Right lobe of liver (tissue), 6 donors: ENCODE data around the gene CNDP1. TPM values are rescaled to one million over a fixed set of nuclear protein-coding genes. Genes with fewer than 3 reads are reported as not detected.

ENCODE experiments used
- ATAC-seq, 4 donors: fragments of 200-7000 bp; cut with Tn5 transposase; one replicate each; pipeline ENCODE4 v1.9.1; 2020; ENCODE audit warnings: mild to moderate bottlenecking in 4 of 4, moderate library complexity in 4 of 4
- DNase-seq, 3 donors: peaks; one replicate each; pipeline ENCODE4 v3.0.0-alpha.2; 2020
- H3K27ac ChIP-seq, 3 donors: fragments of 200-600 bp; one replicate each; pipeline ENCODE4 v1.8.0; 2022
- H3K27me3 ChIP-seq, 2 donors: fragments of 200-600 bp; one replicate each; pipeline ENCODE4 v1.8.0; 2022
- H3K36me3 ChIP-seq, 4 donors: fragments of 200-600 bp; sonication (generic) in 1 of 4; one replicate each; pipeline versions ENCODE4 v1.5.1 to v1.8.0; 2017 to 2022; ENCODE audit warnings: control low read depth in 1 of 4
- H3K4me1 ChIP-seq, 4 donors: fragments of 200-600 bp; sonication (generic) in 1 of 4; one replicate each; pipeline versions ENCODE4 v1.5.1 to v1.8.0; 2017 to 2022; ENCODE audit warnings: control low read depth in 1 of 4
- H3K4me3 ChIP-seq, 3 donors: fragments of 200-600 bp; one replicate each; pipeline ENCODE4 v1.8.0; 2022
- H3K9me3 ChIP-seq, 4 donors: fragments of 200-600 bp; sonication (generic) in 1 of 4; one replicate each; pipeline versions ENCODE4 v1.5.1 to v1.8.0; 2017 to 2022; ENCODE audit warnings: control low read depth in 1 of 4
- CTCF ChIP-seq, 4 donors: fragments of 200-600 bp in 3 of 4; fragments of 450-650 bp in 1 of 4; IDR thresholded peaks; one replicate each; pipeline versions ENCODE4 v1.5.1 to v1.8.0; 2016 to 2022; ENCODE audit warnings: antibody characterized with exemption in 4 of 4, mild to moderate bottlenecking in 2 of 4
- POLR2A ChIP-seq: fragments of 450-650 bp; IDR thresholded peaks from one replicate; pipeline ENCODE4 v1.6.1; 2017; ENCODE audit warnings: antibody characterized with exemption, mild to moderate bottlenecking
- WGBS: methylation state at CpG from one replicate; pipeline ENCODE4 v1.1.6; 2018; ENCODE audit warnings: low coverage, low lambda C conversion rate; ENCODE audit not compliant: insufficient coverage; ENCODE audit errors: missing lambda C conversion rate; 5-methylcytosine and 5-hydroxymethylcytosine counted together
- intact Hi-C, 2 donors: fragments of 100-400 bp; cut with DNase I; formaldehyde crosslinking; loops; one replicate each; pipeline versions ENCODE4 v1.11.2 to v1.14.1; 2022
- total RNA-seq, 6 experiments: library from RNA; depleted of rRNA in 2 of 6; stranded (reverse); fragments of >200 nt in 2 of 6; fragmentation: NEBNext Ultra II Directional in 3 of 6; extraction: Animal tissue kit (Norgen Biotek cat#: 25700) in 3 of 6; gene quantifications; one replicate each; pipeline versions ENCODE4 v1.1.0 to v1.2.4, GENCODE V29; 2016 to 2023
- donor health status: DM: no; HTN: yes; CAD: no.
- donor health status: DM: no; HTN: no; CAD: no.
- donor health status: DM: no; HTN: no; CAD: no.
- donor health status: DM: no; HTN: yes; CAD: no.
- donor health status: DM: no; HTN: yes; CAD: no.

Gene CNDP1
- total RNA-seq, 6 experiments from 2014 or later = 10.4 to 61.4 (median 28.4) TPM

GRCh38 chr18:74495581-74496507 lies 38.5 kb upstream of the CNDP1 start, which contains the start of gene CNDP2:
Gene CNDP2, plus strand, starts transcription at chr18:74496363. Its CDS starts 3,611 bp downstream, at chr18:74499974.
- intact Hi-C loops = no loop called here
- no peaks in the 10 kb centered on the region for H3K9me3 ChIP-seq
- H3K27ac ChIP-seq = peak within 1 kb of the TSS; percentile 91 to 96 (median 92)
- H3K4me1 ChIP-seq = peaks cover 0 to 35% (median 14%) of the 10 kb centered on the region in 4 donors
- DNase-seq (peak; percentile 100), ATAC-seq (peak; percentile 81 to 95 (median 88))
- H3K27me3 ChIP-seq = no peaks in the 10 kb centered on the region
- TF ChIP-seq POLR2A (peak; percentile 93), CTCF (IDR thresholded peaks at IDR 0.05) (no peak)
- H3K36me3 ChIP-seq = no peaks in the 10 kb centered on the region
- H3K4me3 ChIP-seq = peak within 1 kb of the TSS; percentile 83 to 94 (median 86)
- under 1% methylated on average over 10 of the region's 71 CpGs for WGBS

- H3K9me3 ChIP-seq = no peaks in the 10 kb centered on the region
- DNase-seq (peak in 2 of 3 donors; percentile 77), ATAC-seq (peak; percentile 4 to 41 (median 36))
- 14% methylated on average over 8 of the region's 48 CpGs for WGBS
- peak overlapping the region; percentile 91 to 96 (median 92) for H3K27ac ChIP-seq
- H3K4me1 ChIP-seq = peaks cover 0 to 44% (median 18%) of the 10 kb centered on the region in 4 donors
- peak in 1 of 4 donors; percentile 41 for TF ChIP-seq CTCF (IDR thresholded peaks at IDR 0.05)
- TF ChIP-seq POLR2A = peak; percentile 19
- peaks cover 0 to 3% (median 0%) of the 10 kb centered on the region in 4 donors for H3K36me3 ChIP-seq
- peak overlapping the region; percentile 83 to 94 (median 86) for H3K4me3 ChIP-seq
- no peaks in the 10 kb centered on the region for H3K27me3 ChIP-seq
- intact Hi-C loops = no loop called here
Measured at GRCh38 chr18:74496508-74497323, 37.6 kb upstream of the CNDP1 start.

DNA sequence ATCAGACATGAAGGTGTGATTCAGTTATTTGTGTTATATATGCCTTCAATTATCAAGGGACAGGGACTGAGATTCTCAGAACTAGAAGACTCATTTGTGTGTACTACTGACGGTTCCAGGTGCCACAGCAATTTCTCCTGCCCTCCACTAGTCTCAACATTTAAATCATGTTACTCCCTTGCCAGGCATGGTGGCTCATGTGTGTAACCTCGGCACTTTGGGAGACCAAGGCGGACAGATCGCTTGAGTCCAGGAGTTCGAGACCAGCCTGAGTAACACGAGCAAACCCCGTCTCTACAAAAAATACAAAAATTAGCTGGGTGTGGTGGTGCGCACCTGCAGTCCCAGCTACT lies 37.0 kb upstream of the CNDP1 start:
- TF ChIP-seq CTCF (IDR thresholded peaks at IDR 0.05) (no peak), POLR2A (no peak)
- 76% methylated on average over 8 of the region's 8 CpGs for WGBS
- peak overlapping the region; percentile 83 to 94 (median 86) for H3K4me3 ChIP-seq
- H3K4me1 ChIP-seq = peaks cover 0 to 50% (median 21%) of the 10 kb centered on the region in 4 donors
- DNase-seq (no peak), ATAC-seq (no peak)
- intact Hi-C loops = no loop called here
- no peaks in the 10 kb centered on the region for H3K27me3 ChIP-seq
- peak overlapping the region; percentile 91 to 96 (median 92) for H3K27ac ChIP-seq
- H3K36me3 ChIP-seq = peaks cover 0 to 9% (median 2%) of the 10 kb centered on the region in 4 donors
- H3K9me3 ChIP-seq = no peaks in the 10 kb centered on the region

DNA sequence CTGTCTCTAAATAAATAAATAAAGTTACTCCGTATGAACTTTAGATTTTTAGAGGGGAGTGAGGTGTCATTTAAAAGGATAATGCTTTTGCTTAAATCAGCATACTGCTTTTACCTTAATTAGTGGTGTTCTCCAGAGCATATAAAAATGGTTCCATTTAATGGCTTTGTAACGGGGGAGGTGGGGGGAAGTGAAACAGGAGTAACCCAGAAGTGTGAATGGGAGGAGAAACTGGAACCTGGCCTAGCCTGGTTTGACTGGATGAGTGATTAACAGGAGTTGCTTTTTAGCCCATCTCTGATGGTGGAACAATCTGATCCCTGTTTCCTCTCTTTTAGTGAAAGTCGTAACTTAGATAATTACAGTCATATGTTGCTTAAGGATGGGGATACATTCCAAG lies 36.5 kb upstream of the CNDP1 start:
- Histone ChIP-seq H3K27ac (peak overlapping the region; percentile 91 to 96 (median 92)), H3K4me3 (no peak overlapping the region), H3K27me3 (no peaks in the 10 kb centered on the region), H3K36me3 (peaks cover 0 to 14% (median 7%) of the 10 kb centered on the region in 4 donors), H3K9me3 (no peaks in the 10 kb centered on the region), H3K4me1 (peaks cover 0 to 54% (median 22%) of the 10 kb centered on the region in 4 donors)
- DNase-seq (peak in 1 of 3 donors; percentile 55), ATAC-seq (no peak)
- intact Hi-C loops = no loop called here
- WGBS = 13% methylated on average over 3 of the region's 3 CpGs
- TF ChIP-seq CTCF (IDR thresholded peaks at IDR 0.05) (no peak), POLR2A (no peak)
